GM12864 (cell line): ENCODE measurements around the gene C17orf67.

ENCODE experiments used
- DNase-seq: peaks from one replicate; pipeline ENCODE4 v3.0.0-alpha.2; 2011; ENCODE audit warnings: low read depth
- H3K4me3 ChIP-seq: 2 replicates; pipeline ENCODE4 v1.5.1; 2011; ENCODE audit warnings: mild to moderate bottlenecking, low read depth, low read length, control low read depth
- CTCF ChIP-seq: IDR thresholded peaks from 2 replicates; pipeline ENCODE4 v1.5.1; 2011; ENCODE audit warnings: low read depth, mild to moderate bottlenecking, moderate library complexity, low read length, control low read depth, inconsistent platforms; ENCODE audit errors: missing control alignments

The C17orf67 gene

GRCh38 chr17:56786989-56787482 lies 46.7 kb downstream of the C17orf67 start:
- TF ChIP-seq CTCF = no peak
- peak; percentile 19 for DNase-seq
- no peak overlapping the region for H3K4me3 ChIP-seq

GRCh38 chr17:56785997-56786680 lies 47.6 kb downstream of the C17orf67 start:
- no peak for DNase-seq
- no peak for TF ChIP-seq CTCF
- no peak overlapping the region for H3K4me3 ChIP-seq

GRCh38 chr17:56785405-56785804 lies 48.3 kb downstream of the C17orf67 start:
- no peak for DNase-seq
- TF ChIP-seq CTCF = no peak

GRCh38 chr17:56782338-56782737 lies 51.4 kb downstream of the C17orf67 start:
- TF ChIP-seq CTCF = no peak
- DNase-seq = no peak
- H3K4me3 ChIP-seq = no peak overlapping the region

More at GRCh38 chr17:56785405-56785804, 48.3 kb downstream of the C17orf67 start:
- no peak overlapping the region for H3K4me3 ChIP-seq

- DNase-seq = no peak
- H3K4me3 ChIP-seq = no peak overlapping the region
- TF ChIP-seq CTCF = no peak
Observed at GRCh38 chr17:56781906-56782305, 51.8 kb downstream of the C17orf67 start.

- DNase-seq = peak; percentile 13
- peak; percentile 92 for TF ChIP-seq CTCF
- no peak overlapping the region; the same call in 1 of the 2 replicates for H3K4me3 ChIP-seq
Observed at GRCh38 chr17:56779898-56780777, 53.6 kb downstream of the C17orf67 start.
